Measurements from ENCODE around the gene DRAM2.
A peak's percentile ranks its signal among the peaks of the same experiment; 100 is the strongest.
"Not testable (repeated sequence)": the region's sequence is repeated elsewhere in the genome, so short reads cannot be mapped to it uniquely, and the experiment has no call there.

Gene DRAM2

GRCh38 chr1:111142356-111142975 lies 2.6 kb upstream of the DRAM2 start:
- DNase-seq (ENCODE audit: low read depth, low spot score): no peak

GRCh38 chr1:111141245-111142220 lies 1.6 kb upstream of the DRAM2 start:
- DNase-seq (ENCODE audit: low read depth, low spot score): no peak

- DNase-seq (ENCODE audit: low read depth, low spot score): peak; percentile 16
These were observed 731 bp upstream of the DRAM2 start for GRCh38 chr1:111140680-111140967.

- peak; percentile 25 for DNase-seq (ENCODE audit: low read depth, low spot score)
These were observed 453 bp downstream of the DRAM2 start for GRCh38 chr1:111139324-111139955.

GRCh38 chr1:111133866-111134265 lies 6.0 kb downstream of the DRAM2 start:
- DNase-seq (ENCODE audit: low read depth, low spot score): no peak

- DNase-seq (ENCODE audit: low read depth, low spot score): no peak
These were observed 8.2 kb downstream of the DRAM2 start for GRCh38 chr1:111131693-111132092.

GRCh38 chr1:111129376-111129775 lies 10.5 kb downstream of the DRAM2 start:
- no peak for DNase-seq (ENCODE audit: low read depth, low spot score)

- no peak for DNase-seq (ENCODE audit: low read depth, low spot score)
These were observed 11.8 kb downstream of the DRAM2 start for GRCh38 chr1:111127923-111128643.

GRCh38 chr1:111126354-111126753 lies 13.5 kb downstream of the DRAM2 start:
- no peak for DNase-seq (ENCODE audit: low read depth, low spot score)

GRCh38 chr1:111116496-111116895 lies 23.4 kb downstream of the DRAM2 start:
- DNase-seq (ENCODE audit: low read depth, low spot score): no peak

- DNase-seq (ENCODE audit: low read depth, low spot score): no peak
These were observed 29.5 kb downstream of the DRAM2 start for GRCh38 chr1:111110197-111110899.

GRCh38 chr1:111104981-111105380 lies 34.9 kb downstream of the DRAM2 start:
- DNase-seq (ENCODE audit: low read depth, low spot score): no peak

- DNase-seq (ENCODE audit: low read depth, low spot score): no peak
These were observed 37.8 kb downstream of the DRAM2 start for GRCh38 chr1:111101854-111102642.

- DNase-seq (ENCODE audit: low read depth, low spot score): no peak
These were observed 40.6 kb downstream of the DRAM2 start for GRCh38 chr1:111099289-111099688.

- no peak for DNase-seq (ENCODE audit: low read depth, low spot score)
These were observed 42.4 kb downstream of the DRAM2 start for GRCh38 chr1:111097356-111098099.

- DNase-seq (ENCODE audit: low read depth, low spot score): not testable (repeated sequence)
These were observed 44.5 kb downstream of the DRAM2 start for GRCh38 chr1:111095421-111095820.

- DNase-seq (ENCODE audit: low read depth, low spot score): no peak
These were observed 50.3 kb downstream of the DRAM2 start for GRCh38 chr1:111089638-111090037.

GRCh38 chr1:111085676-111086075 lies 54.2 kb downstream of the DRAM2 start:
- DNase-seq (ENCODE audit: low read depth, low spot score): no peak

GRCh38 chr1:111084999-111085398 lies 54.9 kb downstream of the DRAM2 start:
- no peak for DNase-seq (ENCODE audit: low read depth, low spot score)
